ENCODE measurements around the gene CERS6. TPM values are rescaled to one million over a fixed set of nuclear protein-coding genes. Genes with fewer than 3 reads are reported as not detected.

CERS6 gene
- total RNA-seq, 1 experiment from 2014 or later = 8.3 TPM

DNA sequence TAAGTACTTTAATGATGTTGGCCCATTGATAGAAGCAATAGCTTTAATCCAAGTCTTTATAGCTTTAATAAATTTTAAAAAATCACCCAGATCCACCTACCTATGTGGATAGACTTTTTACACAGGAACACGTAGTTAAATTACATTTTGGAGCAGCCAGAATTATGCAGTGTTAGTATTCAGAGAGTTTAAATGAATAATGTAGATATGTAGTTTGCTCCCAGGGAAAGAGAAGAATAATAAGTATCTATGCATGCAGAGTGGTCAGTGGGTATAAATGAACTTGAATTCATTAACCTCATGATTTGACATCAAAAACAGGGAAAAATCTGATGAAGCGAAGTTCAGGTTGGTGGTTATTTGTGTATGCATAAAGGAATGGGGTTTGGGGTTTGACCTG, 146.3 kb downstream of the CERS6 start:
- Histone ChIP-seq H3K9me3 (ENCODE audit: insufficient read depth, low read depth) (no peaks in the 10 kb centered on the region), H4K20me1 (ENCODE audit: insufficient read depth) (no peaks in the 10 kb centered on the region), H3K27ac (no peak overlapping the region), H3F3A (ENCODE audit: insufficient read depth, low read depth) (no peaks in the 10 kb centered on the region), H3K4me1 (replicated peaks; ENCODE audit: insufficient read depth) (no peaks in the 10 kb centered on the region), H3K36me3 (ENCODE audit: low read depth) (no peaks in the 10 kb centered on the region), H3K4me3 (no peak overlapping the region), H3K79me2 (ENCODE audit: low read depth) (no peaks in the 10 kb centered on the region), H3K27me3 (ENCODE audit: insufficient read depth, low read depth) (no peaks in the 10 kb centered on the region), H3K4me2 (no peak overlapping the region), H2AFZ (no peak overlapping the region), H3K9me2 (ENCODE audit: insufficient read depth) (no peaks in the 10 kb centered on the region)
- no peak for TF ChIP-seq EZH2 (IDR thresholded peaks at IDR 0.05; ENCODE audit: low read depth)
- TF ChIP-seq, protein P1, sequence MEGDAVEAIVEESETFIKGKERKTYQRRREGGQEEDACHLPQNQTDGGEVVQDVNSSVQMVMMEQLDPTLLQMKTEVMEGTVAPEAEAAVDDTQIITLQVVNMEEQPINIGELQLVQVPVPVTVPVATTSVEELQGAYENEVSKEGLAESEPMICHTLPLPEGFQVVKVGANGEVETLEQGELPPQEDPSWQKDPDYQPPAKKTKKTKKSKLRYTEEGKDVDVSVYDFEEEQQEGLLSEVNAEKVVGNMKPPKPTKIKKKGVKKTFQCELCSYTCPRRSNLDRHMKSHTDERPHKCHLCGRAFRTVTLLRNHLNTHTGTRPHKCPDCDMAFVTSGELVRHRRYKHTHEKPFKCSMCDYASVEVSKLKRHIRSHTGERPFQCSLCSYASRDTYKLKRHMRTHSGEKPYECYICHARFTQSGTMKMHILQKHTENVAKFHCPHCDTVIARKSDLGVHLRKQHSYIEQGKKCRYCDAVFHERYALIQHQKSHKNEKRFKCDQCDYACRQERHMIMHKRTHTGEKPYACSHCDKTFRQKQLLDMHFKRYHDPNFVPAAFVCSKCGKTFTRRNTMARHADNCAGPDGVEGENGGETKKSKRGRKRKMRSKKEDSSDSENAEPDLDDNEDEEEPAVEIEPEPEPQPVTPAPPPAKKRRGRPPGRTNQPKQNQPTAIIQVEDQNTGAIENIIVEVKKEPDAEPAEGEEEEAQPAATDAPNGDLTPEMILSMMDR (conservative IDR thresholded peaks at IDR 0.05) = no peak
- no TSS peak for BruUV-seq (replicated peaks)
- no peak for DNase-seq
- POLR2A ChIA-PET (ENCODE audit: unreplicated experiment) = no interaction called here
- CTCF ChIA-PET = no interaction called here
- intact Hi-C loops (cut with micrococcal nuclease; ENCODE audit: unreplicated experiment) = no loop called here

DNA sequence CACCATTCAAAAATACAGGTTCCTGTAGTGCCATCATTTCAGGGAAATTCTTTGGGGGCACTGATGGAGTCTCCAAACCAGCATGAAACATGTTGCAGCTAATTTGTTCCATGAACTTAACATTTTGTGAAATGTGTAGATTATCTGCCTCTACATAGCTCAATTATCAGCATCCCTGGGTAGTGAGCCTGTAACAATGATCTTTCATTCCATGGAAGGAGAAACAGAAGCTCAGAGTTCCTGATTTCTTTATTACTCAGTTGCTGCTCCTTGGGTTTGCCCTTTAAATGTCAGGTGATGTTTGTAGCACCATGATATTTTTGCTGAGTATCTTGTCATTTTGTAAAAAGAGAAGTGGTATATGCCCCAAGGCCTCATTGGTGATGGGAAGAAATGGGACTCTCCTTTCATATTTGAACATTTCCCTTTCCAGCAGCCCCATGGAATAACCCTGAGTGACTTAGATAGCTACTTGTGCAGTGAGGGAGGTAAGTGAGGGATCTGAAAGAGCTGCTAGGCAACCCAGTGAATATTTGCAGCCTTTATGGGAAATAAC, 146.9 kb downstream of the CERS6 start:
- TF ChIP-seq EZH2 (IDR thresholded peaks at IDR 0.05; ENCODE audit: low read depth) = no peak
- TF ChIP-seq, protein P1 (conservative IDR thresholded peaks at IDR 0.05) = no peak
- H2AFZ ChIP-seq = no peak overlapping the region
- no peak for DNase-seq
- no peaks in the 10 kb centered on the region for H3K27me3 ChIP-seq (ENCODE audit: insufficient read depth, low read depth)
- ChIA-PET POLR2A (ENCODE audit: unreplicated experiment) (no interaction called here), CTCF (no interaction called here)
- no peaks in the 10 kb centered on the region for H3K4me1 ChIP-seq (replicated peaks; ENCODE audit: insufficient read depth)
- no peak overlapping the region for H3K4me3 ChIP-seq
- BruUV-seq (replicated peaks) = no TSS peak
- no peaks in the 10 kb centered on the region for H4K20me1 ChIP-seq (ENCODE audit: insufficient read depth)
- H3K4me2 ChIP-seq = no peak overlapping the region
- no peaks in the 10 kb centered on the region for H3K79me2 ChIP-seq (ENCODE audit: low read depth)
- H3K9me3 ChIP-seq (ENCODE audit: insufficient read depth, low read depth) = no peaks in the 10 kb centered on the region
- no peaks in the 10 kb centered on the region for H3K9me2 ChIP-seq (ENCODE audit: insufficient read depth)
- no peaks in the 10 kb centered on the region for H3F3A ChIP-seq (ENCODE audit: insufficient read depth, low read depth)
- no peaks in the 10 kb centered on the region for H3K36me3 ChIP-seq (ENCODE audit: low read depth)
- intact Hi-C loops (cut with micrococcal nuclease; ENCODE audit: unreplicated experiment) = no loop called here
- H3K27ac ChIP-seq = no peak overlapping the region

DNA sequence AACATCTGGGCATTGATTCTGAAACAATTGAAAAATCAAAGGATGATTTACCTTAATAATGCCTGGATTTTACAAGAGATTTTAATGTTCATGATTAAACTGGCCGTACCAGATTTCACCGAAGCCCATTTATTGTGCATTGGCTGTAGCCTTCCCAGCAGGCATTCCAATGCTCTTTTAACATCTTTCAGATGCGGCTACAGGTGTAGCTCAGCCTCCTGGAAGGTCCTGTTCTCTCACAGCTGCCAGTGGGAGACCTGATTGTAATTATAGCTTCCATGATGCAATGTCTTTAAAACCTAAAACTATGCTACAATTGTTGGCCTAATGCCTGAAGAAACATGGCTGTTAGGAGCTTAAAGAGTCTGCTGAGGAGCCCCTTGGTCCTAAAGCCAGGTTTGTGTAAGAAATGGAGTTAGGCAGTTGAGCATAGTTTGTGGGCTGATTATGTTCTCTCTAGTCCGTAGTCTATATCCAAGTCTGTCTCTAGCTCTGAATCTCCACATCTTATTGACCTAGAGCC, 147.4 kb downstream of the CERS6 start:
- no peaks in the 10 kb centered on the region for H3K79me2 ChIP-seq (ENCODE audit: low read depth)
- CTCF ChIA-PET = no interaction called here
- no peak overlapping the region for H3K4me3 ChIP-seq
- intact Hi-C loops (cut with micrococcal nuclease; ENCODE audit: unreplicated experiment) = no loop called here
- H2AFZ ChIP-seq = no peak overlapping the region
- no peaks in the 10 kb centered on the region for H3K27me3 ChIP-seq (ENCODE audit: insufficient read depth, low read depth)
- no peaks in the 10 kb centered on the region for H3K9me2 ChIP-seq (ENCODE audit: insufficient read depth)
- no peak for DNase-seq
- H3F3A ChIP-seq (ENCODE audit: insufficient read depth, low read depth) = no peaks in the 10 kb centered on the region
- no peaks in the 10 kb centered on the region for H3K9me3 ChIP-seq (ENCODE audit: insufficient read depth, low read depth)
- no peak overlapping the region for H3K4me2 ChIP-seq
- H3K4me1 ChIP-seq (replicated peaks; ENCODE audit: insufficient read depth) = no peaks in the 10 kb centered on the region
- TF ChIP-seq EZH2 (IDR thresholded peaks at IDR 0.05; ENCODE audit: low read depth) = no peak
- TF ChIP-seq, protein P1 (conservative IDR thresholded peaks at IDR 0.05) = no peak
- no peaks in the 10 kb centered on the region for H4K20me1 ChIP-seq (ENCODE audit: insufficient read depth)
- no peaks in the 10 kb centered on the region for H3K36me3 ChIP-seq (ENCODE audit: low read depth)
- no TSS peak for BruUV-seq (replicated peaks)
- no peak overlapping the region for H3K27ac ChIP-seq
- POLR2A ChIA-PET (ENCODE audit: unreplicated experiment) = no interaction called here
